Mucosa of rectum (tissue), 2 donors: ENCODE measurements around the gene TFRC.
"Not testable (repeated sequence)": the region's sequence is repeated elsewhere in the genome, so short reads cannot be mapped to it uniquely, and the experiment has no call there.

Experiments used
- H3K27ac ChIP-seq, 2 donors: one replicate each; pipeline ENCODE4 v1.7.0; 2013; ENCODE audit warnings: inconsistent platforms in 2 of 2, low read depth in 2 of 2, low read length in 2 of 2
- H3K27me3 ChIP-seq, 2 donors: one replicate each; pipeline ENCODE4 v1.7.0; 2013; ENCODE audit warnings: low read length in 2 of 2; ENCODE audit not compliant: control insufficient read depth in 2 of 2, insufficient read depth in 2 of 2
- H3K36me3 ChIP-seq, 2 donors: one replicate each; pipeline ENCODE4 v1.7.0; 2013; ENCODE audit warnings: low read length in 2 of 2; ENCODE audit not compliant: control insufficient read depth in 2 of 2, insufficient read depth in 2 of 2
- H3K4me1 ChIP-seq, 2 donors: one replicate each; pipeline ENCODE4 v1.7.0; 2013; ENCODE audit warnings: low read length in 2 of 2, mild to moderate bottlenecking in 1 of 2; ENCODE audit not compliant: control insufficient read depth in 2 of 2, insufficient read depth in 2 of 2
- H3K4me3 ChIP-seq, 2 donors: one replicate each; pipeline ENCODE4 v1.7.0; 2013; ENCODE audit warnings: low read length in 2 of 2
- H3K9ac ChIP-seq, 2 donors: one replicate each; pipeline ENCODE4 v1.7.0; 2013; ENCODE audit warnings: low read length in 2 of 2, low read depth in 1 of 2, mild to moderate bottlenecking in 1 of 2
- H3K9me3 ChIP-seq, 2 donors: one replicate each; pipeline ENCODE4 v1.7.0; 2013; ENCODE audit warnings: low read length in 2 of 2; ENCODE audit not compliant: control insufficient read depth in 2 of 2
- donor health status: healthy.
- donor health status: Normal muscosa, but diverticular disease.

The TFRC gene

GRCh38 chr3:196082619-196082971 lies 705 bp upstream of the TFRC start:
- H3K27ac ChIP-seq, result peak overlapping the region; percentile 96 to 98

GRCh38 chr3:196081002-196081833 lies 672 bp downstream of the TFRC start:
- peaks cover 17 to 19% of the 10 kb centered on the region in 2 donors for H3K4me1 ChIP-seq
- peak overlapping the region; percentile 96 to 98 for H3K27ac ChIP-seq
- H3K27me3 ChIP-seq, result no peaks in the 10 kb centered on the region
- H3K9ac ChIP-seq, result peak overlapping the region; percentile 96 to 97
- no peaks in the 10 kb centered on the region for H3K9me3 ChIP-seq
- peaks cover 4 to 5% of the 10 kb centered on the region in 2 donors for H3K36me3 ChIP-seq
- H3K4me3 ChIP-seq, result peak overlapping the region; percentile 95 to 99

More at GRCh38 chr3:196082619-196082971, 705 bp upstream of the TFRC start:
- Histone ChIP-seq H3K9ac (peak overlapping the region; percentile 85 to 96), H3K4me3 (peak overlapping the region; percentile 95 to 99), H3K4me1 (peaks cover 17 to 19% of the 10 kb centered on the region in 2 donors), H3K9me3 (no peaks in the 10 kb centered on the region), H3K27me3 (no peaks in the 10 kb centered on the region), H3K36me3 (peaks cover 0 to 2% of the 10 kb centered on the region in 2 donors)

GRCh38 chr3:196080101-196080846 lies 1.6 kb downstream of the TFRC start:
- not testable (repeated sequence) for H3K36me3 ChIP-seq, H3K9me3 ChIP-seq, H3K27me3 ChIP-seq
- Histone ChIP-seq H3K4me1 (peaks cover 17 to 19% of the 10 kb centered on the region in 2 donors), H3K9ac (peak overlapping the region; percentile 96 to 97), H3K4me3 (peak overlapping the region; percentile 95 to 99), H3K27ac (peak overlapping the region; percentile 96 to 98)

- peak overlapping the region in 1 of 2 donors; percentile 95 for H3K4me3 ChIP-seq
- no peaks in the 10 kb centered on the region for H3K27me3 ChIP-seq
- peak overlapping the region in 1 of 2 donors; percentile 98 for H3K27ac ChIP-seq
- H3K9me3 ChIP-seq, result no peaks in the 10 kb centered on the region
- peaks cover 9 to 14% of the 10 kb centered on the region in 2 donors for H3K36me3 ChIP-seq
- peaks cover 17 to 19% of the 10 kb centered on the region in 2 donors for H3K4me1 ChIP-seq
- peak overlapping the region in 1 of 2 donors; percentile 34 for H3K9ac ChIP-seq
Measured at GRCh38 chr3:196079682-196080081, 2.2 kb downstream of the TFRC start.

- peaks cover 42% of the 10 kb centered on the region in 2 donors for H3K36me3 ChIP-seq
Measured at GRCh38 chr3:196075013-196075412, 6.9 kb downstream of the TFRC start.

GRCh38 chr3:196073255-196073753 lies 8.6 kb downstream of the TFRC start:
- peaks cover 55% of the 10 kb centered on the region in 2 donors for H3K36me3 ChIP-seq
- H3K9me3 ChIP-seq, result no peaks in the 10 kb centered on the region
- no peaks in the 10 kb centered on the region for H3K27me3 ChIP-seq
- H3K9ac ChIP-seq, result no peak overlapping the region
- no peak overlapping the region for H3K27ac ChIP-seq
- no peaks in the 10 kb centered on the region for H3K4me1 ChIP-seq
- H3K4me3 ChIP-seq, result no peak overlapping the region

More at GRCh38 chr3:196075013-196075412, 6.9 kb downstream of the TFRC start:
- Histone ChIP-seq H3K4me1 (peaks cover 5 to 10% of the 10 kb centered on the region in 2 donors), H3K4me3 (no peak overlapping the region), H3K9ac (no peak overlapping the region), H3K27ac (no peak overlapping the region), H3K9me3 (no peaks in the 10 kb centered on the region), H3K27me3 (no peaks in the 10 kb centered on the region)

- H3K27ac ChIP-seq, result no peak overlapping the region
- H3K4me3 ChIP-seq, result no peak overlapping the region
- H3K9ac ChIP-seq, result no peak overlapping the region
- H3K36me3 ChIP-seq, result peaks cover 65% of the 10 kb centered on the region in 2 donors
- H3K4me1 ChIP-seq, result no peaks in the 10 kb centered on the region
- no peaks in the 10 kb centered on the region for H3K27me3 ChIP-seq
- H3K9me3 ChIP-seq, result no peaks in the 10 kb centered on the region
Measured at GRCh38 chr3:196072313-196072712, 9.6 kb downstream of the TFRC start.

- H3K9me3 ChIP-seq, H3K27me3 ChIP-seq, H3K27ac ChIP-seq, H3K9ac ChIP-seq, H3K4me3 ChIP-seq, H3K4me1 ChIP-seq: not testable (repeated sequence)
- H3K36me3 ChIP-seq, result peaks cover 73 to 79% of the 10 kb centered on the region in 2 donors
Measured at GRCh38 chr3:196068812-196069211, 13.1 kb downstream of the TFRC start.

- Histone ChIP-seq H3K4me1 (peaks cover 0 to 3% of the 10 kb centered on the region in 2 donors), H3K27me3 (no peaks in the 10 kb centered on the region), H3K9me3 (no peaks in the 10 kb centered on the region), H3K9ac (no peak overlapping the region), H3K36me3 (peaks cover 73 to 84% of the 10 kb centered on the region in 2 donors), H3K4me3 (no peak overlapping the region), H3K27ac (no peak overlapping the region)
Measured at GRCh38 chr3:196067439-196067838, 14.5 kb downstream of the TFRC start.

GRCh38 chr3:196063971-196064370 lies 17.9 kb downstream of the TFRC start:
- Histone ChIP-seq H3K9me3 (no peaks in the 10 kb centered on the region), H3K9ac (no peak overlapping the region), H3K27ac (no peak overlapping the region), H3K4me3 (no peak overlapping the region), H3K27me3 (no peaks in the 10 kb centered on the region), H3K36me3 (peaks cover 71 to 86% of the 10 kb centered on the region in 2 donors), H3K4me1 (peaks cover 0 to 3% of the 10 kb centered on the region in 2 donors)
